Liver (tissue), 9 donors: ENCODE data around the gene EXTL1. TPM values are rescaled to one million over a fixed set of nuclear protein-coding genes. Genes with fewer than 3 reads are reported as not detected.

ENCODE experiments used
- DNase-seq: peaks from one replicate; pipeline ENCODE4 v3.0.0-alpha.2; 2017; ENCODE audit warnings: low spot score
- H3K27ac ChIP-seq, 2 donors: one replicate each; pipeline ENCODE4 v1.7.0; 2013; ENCODE audit warnings: inconsistent platforms in 2 of 2, low read length in 2 of 2, control low read depth in 1 of 2, low read depth in 1 of 2, mild to moderate bottlenecking in 1 of 2
- H3K27me3 ChIP-seq, 4 donors: one replicate each; pipeline versions ENCODE4 v1.6.1 to v1.7.0; 2013; ENCODE audit warnings: low read length in 3 of 4, inconsistent platforms in 1 of 4, mild to moderate bottlenecking in 1 of 4, moderate library complexity in 1 of 4; ENCODE audit not compliant: control insufficient read depth in 4 of 4, insufficient read depth in 4 of 4
- H3K36me3 ChIP-seq, 4 donors: one replicate each; pipeline versions ENCODE4 v1.6.1 to v1.7.0; 2013; ENCODE audit warnings: low read length in 3 of 4, mild to moderate bottlenecking in 3 of 4, low read depth in 1 of 4, moderate library complexity in 1 of 4; ENCODE audit not compliant: control insufficient read depth in 4 of 4, insufficient read depth in 3 of 4
- H3K4me1 ChIP-seq, 4 donors: one replicate each; pipeline versions ENCODE4 v1.6.1 to v1.7.0; 2013; ENCODE audit warnings: low read length in 3 of 4, mild to moderate bottlenecking in 3 of 4, moderate library complexity in 1 of 4; ENCODE audit not compliant: control insufficient read depth in 4 of 4, insufficient read depth in 4 of 4
- H3K4me3 ChIP-seq, 3 donors: one replicate each; pipeline versions ENCODE4 v1.6.1 to v1.7.0; 2013; ENCODE audit warnings: low read length in 3 of 3, control low read depth in 1 of 3, low read depth in 1 of 3, mild to moderate bottlenecking in 1 of 3
- H3K9ac ChIP-seq, 2 donors: one replicate each; pipeline ENCODE4 v1.7.0; 2013; ENCODE audit warnings: low read length in 2 of 2, mild to moderate bottlenecking in 2 of 2, moderate library complexity in 2 of 2, control low read depth in 1 of 2, low read depth in 1 of 2
- H3K9me3 ChIP-seq, 4 donors: one replicate each; pipeline versions ENCODE4 v1.6.1 to v1.7.0; 2013; ENCODE audit warnings: low read length in 3 of 4; ENCODE audit not compliant: control insufficient read depth in 4 of 4
- EGR1 ChIP-seq, 2 donors: IDR thresholded peaks; 2 replicates each; pipeline ENCODE4 v1.6.1; 2016 to 2018; ENCODE audit warnings: antibody characterized with exemption in 2 of 2, low read depth in 2 of 2
- FOXA1 ChIP-seq: IDR thresholded peaks from 2 replicates; pipeline ENCODE4 v1.6.1; 2016; ENCODE audit warnings: antibody characterized with exemption
- GABPA ChIP-seq, 2 donors: IDR thresholded peaks in 1 of 2; conservative IDR thresholded peaks in 1 of 2; 2 replicates each; pipeline ENCODE4 v1.6.1; 2016; ENCODE audit warnings: antibody characterized with exemption in 2 of 2, mild to moderate bottlenecking in 1 of 2, moderate library complexity in 1 of 2
- HNF4A ChIP-seq, 2 donors: conservative IDR thresholded peaks; 2 replicates each; pipeline ENCODE4 v1.6.1; 2016; ENCODE audit warnings: antibody characterized with exemption in 2 of 2, mild to moderate bottlenecking in 2 of 2
- HNF4G ChIP-seq: IDR thresholded peaks from 2 replicates; pipeline ENCODE4 v1.6.1; 2016; ENCODE audit warnings: antibody characterized with exemption
- JUND ChIP-seq, 2 donors: IDR thresholded peaks; 2 replicates each; pipeline ENCODE4 v1.6.1; 2016; ENCODE audit warnings: antibody characterized with exemption in 2 of 2
- NR2F2 ChIP-seq: IDR thresholded peaks from 2 replicates; pipeline ENCODE4 v1.6.1; 2016; ENCODE audit warnings: antibody characterized with exemption
- RAD21 ChIP-seq, 2 donors: IDR thresholded peaks; 2 replicates each; pipeline ENCODE4 v1.6.1; 2016; ENCODE audit warnings: antibody characterized with exemption in 2 of 2, mild to moderate bottlenecking in 2 of 2
- RXRA ChIP-seq, 2 donors: IDR thresholded peaks; 2 replicates each; pipeline ENCODE4 v1.6.1; 2017 to 2018; ENCODE audit warnings: antibody characterized with exemption in 2 of 2, mild to moderate bottlenecking in 1 of 2
- SP1 ChIP-seq: IDR thresholded peaks from 2 replicates; pipeline ENCODE4 v1.6.1; 2018; ENCODE audit warnings: antibody characterized with exemption, mild to moderate bottlenecking
- TAF1 ChIP-seq: conservative IDR thresholded peaks from 2 replicates; pipeline ENCODE4 v1.6.1; 2016; ENCODE audit warnings: antibody characterized with exemption, mild to moderate bottlenecking
- YY1 ChIP-seq: IDR thresholded peaks from 2 replicates; pipeline ENCODE4 v1.6.1; 2016; ENCODE audit warnings: antibody characterized with exemption, mild to moderate bottlenecking
- WGBS: extraction: QIAGEN DNeasy Blood & Tissue Kit; methylation state at CpG from one replicate; pipeline ENCODE4 v1.1.7; 2013; 5-methylcytosine and 5-hydroxymethylcytosine counted together
- polyA plus RNA-seq, 2 donors: library from polyadenylated mRNA; stranded (reverse) in 1 of 2; unstranded in 1 of 2; fragments of 200-250 nt in 1 of 2; fragments of >200 nt in 1 of 2; fragmentation: Nextera tagmentation in 1 of 2; extraction: Ambion mirVana in 1 of 2; gene quantifications; one replicate each; pipeline versions ENCODE4 v1.2.1 to v1.2.3, GENCODE V29; 2013 to 2015
- total RNA-seq, 2 donors: library from RNA; depleted of rRNA; stranded (reverse); fragments of >200 nt; gene quantifications; one replicate each; pipeline ENCODE4 v1.2.3, GENCODE V29; 2014
- TF ChIP-seq, protein P1 (sequence below): IDR thresholded peaks from 2 replicates; pipeline ENCODE4 v1.6.1; 2016; ENCODE audit warnings: antibody characterized with exemption
- TF ChIP-seq, protein P2 (sequence below): IDR thresholded peaks from 2 replicates; pipeline ENCODE4 v1.6.1; 2016; ENCODE audit warnings: antibody characterized with exemption, mild to moderate bottlenecking
- TF ChIP-seq, protein P3 (sequence below): IDR thresholded peaks from 2 replicates; pipeline ENCODE4 v1.6.1; 2016; ENCODE audit warnings: antibody characterized with exemption
- TF ChIP-seq, protein P4 (sequence below): IDR thresholded peaks from 2 replicates; pipeline ENCODE4 v1.6.1; 2016; ENCODE audit warnings: antibody characterized with exemption
- TF ChIP-seq, protein P5 (sequence below): fragments of 150-350 bp; IDR thresholded peaks from 2 replicates; pipeline ENCODE4 v1.5.1; 2017; ENCODE audit warnings: improper control_type of control experiment, low read depth, low read length; ENCODE audit not compliant: missing input control
- donor health status: healthy.
- donor health status: healthy.
- donor health status: healthy.
- donor health status: healthy.
- donor health status: healthy.

The EXTL1 gene
- total and polyA plus RNA-seq, 4 donors = under 0.01 TPM; not detected in 3

DNA sequence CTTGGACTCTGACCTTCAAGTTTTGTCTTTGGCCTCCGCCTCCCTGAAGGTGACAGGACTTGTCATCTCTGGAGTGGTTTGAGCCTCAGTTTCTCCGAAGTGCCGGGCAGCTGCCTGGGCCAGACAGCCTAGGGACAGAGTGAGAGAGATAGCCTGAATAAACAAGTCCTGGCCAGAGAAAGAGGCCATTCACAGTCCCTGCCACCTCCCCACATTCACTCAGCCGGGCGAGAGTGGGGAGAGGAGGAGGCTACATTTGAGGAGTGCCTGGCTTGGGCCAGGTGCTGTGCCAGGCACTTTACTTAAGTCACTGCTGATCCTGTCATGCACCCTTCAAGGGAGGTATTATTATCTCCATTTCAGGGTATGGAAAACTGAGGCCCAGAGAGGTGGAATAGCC is 3.5 kb downstream of the EXTL1 start:
- Histone ChIP-seq H3K27me3 (no peaks in the 10 kb centered on the region), H3K27ac (no peak overlapping the region), H3K4me3 (no peak overlapping the region), H3K4me1 (peaks cover 0 to 2% (median 0%) of the 10 kb centered on the region in 4 donors), H3K36me3 (no peaks in the 10 kb centered on the region), H3K9me3 (no peaks in the 10 kb centered on the region), H3K9ac (no peak overlapping the region)
- 72% methylated on average over 5 of the region's 5 CpGs for WGBS
- DNase-seq = no peak
- TF ChIP-seq RAD21 (IDR thresholded peaks at IDR 0.05) = no peak

DNA sequence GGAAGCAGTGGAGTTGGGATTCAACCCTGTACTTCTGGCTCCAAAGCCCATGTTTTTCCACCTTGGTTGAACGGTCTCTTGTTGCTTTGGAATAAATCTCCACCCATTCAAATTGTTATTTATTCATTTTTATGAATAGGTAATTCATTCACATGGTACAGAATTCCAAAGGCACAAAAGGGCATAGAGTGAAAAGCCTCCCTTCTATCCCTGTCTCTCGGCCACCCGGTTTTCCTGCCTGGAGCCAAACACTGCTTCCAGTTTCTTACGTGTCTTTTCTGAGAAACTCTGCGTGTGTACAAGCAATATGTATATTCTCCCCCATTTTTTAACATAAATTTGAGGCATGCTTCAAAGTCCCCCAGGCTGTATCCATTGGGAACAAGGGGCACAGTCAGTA is 3.9 kb downstream of the EXTL1 start:
- no peak overlapping the region for H3K27ac ChIP-seq
- WGBS = 80% methylated on average over 5 of the region's 5 CpGs
- H3K36me3 ChIP-seq = no peaks in the 10 kb centered on the region
- no peak overlapping the region for H3K9ac ChIP-seq
- no peaks in the 10 kb centered on the region for H3K9me3 ChIP-seq
- H3K4me3 ChIP-seq = no peak overlapping the region
- H3K27me3 ChIP-seq = no peaks in the 10 kb centered on the region
- no peak for DNase-seq
- TF ChIP-seq, protein P1, sequence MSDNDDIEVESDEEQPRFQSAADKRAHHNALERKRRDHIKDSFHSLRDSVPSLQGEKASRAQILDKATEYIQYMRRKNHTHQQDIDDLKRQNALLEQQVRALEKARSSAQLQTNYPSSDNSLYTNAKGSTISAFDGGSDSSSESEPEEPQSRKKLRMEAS = no peak
- TF ChIP-seq SP1 (no peak), RAD21 (IDR thresholded peaks at IDR 0.05) (no peak), EGR1 (IDR thresholded peaks at IDR 0.05; ENCODE audit: low read depth in 2 of 2) (no peak), YY1 (no peak), GABPA (IDR thresholded peaks at IDR 0.05 in 1 of 2, conservative IDR thresholded peaks at IDR 0.05 in 1 of 2) (no peak), FOXA1 (no peak), JUND (IDR thresholded peaks at IDR 0.05) (no peak), NR2F2 (no peak), HNF4A (conservative IDR thresholded peaks at IDR 0.05) (no peak), RXRA (IDR thresholded peaks at IDR 0.05) (no peak), TAF1 (no peak), HNF4G (no peak)
- TF ChIP-seq, protein P2, sequence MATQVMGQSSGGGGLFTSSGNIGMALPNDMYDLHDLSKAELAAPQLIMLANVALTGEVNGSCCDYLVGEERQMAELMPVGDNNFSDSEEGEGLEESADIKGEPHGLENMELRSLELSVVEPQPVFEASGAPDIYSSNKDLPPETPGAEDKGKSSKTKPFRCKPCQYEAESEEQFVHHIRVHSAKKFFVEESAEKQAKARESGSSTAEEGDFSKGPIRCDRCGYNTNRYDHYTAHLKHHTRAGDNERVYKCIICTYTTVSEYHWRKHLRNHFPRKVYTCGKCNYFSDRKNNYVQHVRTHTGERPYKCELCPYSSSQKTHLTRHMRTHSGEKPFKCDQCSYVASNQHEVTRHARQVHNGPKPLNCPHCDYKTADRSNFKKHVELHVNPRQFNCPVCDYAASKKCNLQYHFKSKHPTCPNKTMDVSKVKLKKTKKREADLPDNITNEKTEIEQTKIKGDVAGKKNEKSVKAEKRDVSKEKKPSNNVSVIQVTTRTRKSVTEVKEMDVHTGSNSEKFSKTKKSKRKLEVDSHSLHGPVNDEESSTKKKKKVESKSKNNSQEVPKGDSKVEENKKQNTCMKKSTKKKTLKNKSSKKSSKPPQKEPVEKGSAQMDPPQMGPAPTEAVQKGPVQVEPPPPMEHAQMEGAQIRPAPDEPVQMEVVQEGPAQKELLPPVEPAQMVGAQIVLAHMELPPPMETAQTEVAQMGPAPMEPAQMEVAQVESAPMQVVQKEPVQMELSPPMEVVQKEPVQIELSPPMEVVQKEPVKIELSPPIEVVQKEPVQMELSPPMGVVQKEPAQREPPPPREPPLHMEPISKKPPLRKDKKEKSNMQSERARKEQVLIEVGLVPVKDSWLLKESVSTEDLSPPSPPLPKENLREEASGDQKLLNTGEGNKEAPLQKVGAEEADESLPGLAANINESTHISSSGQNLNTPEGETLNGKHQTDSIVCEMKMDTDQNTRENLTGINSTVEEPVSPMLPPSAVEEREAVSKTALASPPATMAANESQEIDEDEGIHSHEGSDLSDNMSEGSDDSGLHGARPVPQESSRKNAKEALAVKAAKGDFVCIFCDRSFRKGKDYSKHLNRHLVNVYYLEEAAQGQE = no peak
- TF ChIP-seq, protein P3, sequence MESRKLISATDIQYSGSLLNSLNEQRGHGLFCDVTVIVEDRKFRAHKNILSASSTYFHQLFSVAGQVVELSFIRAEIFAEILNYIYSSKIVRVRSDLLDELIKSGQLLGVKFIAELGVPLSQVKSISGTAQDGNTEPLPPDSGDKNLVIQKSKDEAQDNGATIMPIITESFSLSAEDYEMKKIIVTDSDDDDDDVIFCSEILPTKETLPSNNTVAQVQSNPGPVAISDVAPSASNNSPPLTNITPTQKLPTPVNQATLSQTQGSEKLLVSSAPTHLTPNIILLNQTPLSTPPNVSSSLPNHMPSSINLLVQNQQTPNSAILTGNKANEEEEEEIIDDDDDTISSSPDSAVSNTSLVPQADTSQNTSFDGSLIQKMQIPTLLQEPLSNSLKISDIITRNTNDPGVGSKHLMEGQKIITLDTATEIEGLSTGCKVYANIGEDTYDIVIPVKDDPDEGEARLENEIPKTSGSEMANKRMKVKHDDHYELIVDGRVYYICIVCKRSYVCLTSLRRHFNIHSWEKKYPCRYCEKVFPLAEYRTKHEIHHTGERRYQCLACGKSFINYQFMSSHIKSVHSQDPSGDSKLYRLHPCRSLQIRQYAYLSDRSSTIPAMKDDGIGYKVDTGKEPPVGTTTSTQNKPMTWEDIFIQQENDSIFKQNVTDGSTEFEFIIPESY = no peak
- TF ChIP-seq, protein P4, sequence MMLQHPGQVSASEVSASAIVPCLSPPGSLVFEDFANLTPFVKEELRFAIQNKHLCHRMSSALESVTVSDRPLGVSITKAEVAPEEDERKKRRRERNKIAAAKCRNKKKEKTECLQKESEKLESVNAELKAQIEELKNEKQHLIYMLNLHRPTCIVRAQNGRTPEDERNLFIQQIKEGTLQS = no peak
- TF ChIP-seq, protein P5, sequence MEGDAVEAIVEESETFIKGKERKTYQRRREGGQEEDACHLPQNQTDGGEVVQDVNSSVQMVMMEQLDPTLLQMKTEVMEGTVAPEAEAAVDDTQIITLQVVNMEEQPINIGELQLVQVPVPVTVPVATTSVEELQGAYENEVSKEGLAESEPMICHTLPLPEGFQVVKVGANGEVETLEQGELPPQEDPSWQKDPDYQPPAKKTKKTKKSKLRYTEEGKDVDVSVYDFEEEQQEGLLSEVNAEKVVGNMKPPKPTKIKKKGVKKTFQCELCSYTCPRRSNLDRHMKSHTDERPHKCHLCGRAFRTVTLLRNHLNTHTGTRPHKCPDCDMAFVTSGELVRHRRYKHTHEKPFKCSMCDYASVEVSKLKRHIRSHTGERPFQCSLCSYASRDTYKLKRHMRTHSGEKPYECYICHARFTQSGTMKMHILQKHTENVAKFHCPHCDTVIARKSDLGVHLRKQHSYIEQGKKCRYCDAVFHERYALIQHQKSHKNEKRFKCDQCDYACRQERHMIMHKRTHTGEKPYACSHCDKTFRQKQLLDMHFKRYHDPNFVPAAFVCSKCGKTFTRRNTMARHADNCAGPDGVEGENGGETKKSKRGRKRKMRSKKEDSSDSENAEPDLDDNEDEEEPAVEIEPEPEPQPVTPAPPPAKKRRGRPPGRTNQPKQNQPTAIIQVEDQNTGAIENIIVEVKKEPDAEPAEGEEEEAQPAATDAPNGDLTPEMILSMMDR = no peak
- peaks cover 0 to 2% (median 0%) of the 10 kb centered on the region in 4 donors for H3K4me1 ChIP-seq
